Upper lobe of right lung (tissue), 1 donor: Measurements from ENCODE around the gene PLA2G2A. TPM values are rescaled to one million over a fixed set of nuclear protein-coding genes. Genes with fewer than 3 reads are reported as not detected.

Experiments used
- ATAC-seq: fragments of 200-7000 bp; cut with Tn5 transposase; one replicate; pipeline ENCODE4 v1.9.1; 2020; ENCODE audit warnings: mild to moderate bottlenecking, moderate library complexity
- DNase-seq: peaks from one replicate; pipeline ENCODE4 v3.0.0-alpha.2; 2020
- H3K27ac ChIP-seq: fragments of 200-600 bp; one replicate; pipeline ENCODE4 v1.8.0; 2022
- H3K27me3 ChIP-seq: fragments of 200-600 bp; one replicate; pipeline ENCODE4 v1.8.0; 2022; ENCODE audit warnings: mild to moderate bottlenecking
- H3K36me3 ChIP-seq: fragments of 200-600 bp; one replicate; pipeline ENCODE4 v1.8.0; 2022
- H3K4me1 ChIP-seq: fragments of 200-600 bp; one replicate; pipeline ENCODE4 v1.8.0; 2022
- H3K4me3 ChIP-seq: fragments of 200-600 bp; one replicate; pipeline ENCODE4 v1.8.0; 2022; ENCODE audit warnings: mild to moderate bottlenecking
- H3K9me3 ChIP-seq: fragments of 200-600 bp; one replicate; pipeline ENCODE4 v1.8.0; 2022
- CTCF ChIP-seq: fragments of 200-600 bp; IDR thresholded peaks from one replicate; pipeline ENCODE4 v1.8.0; 2022; ENCODE audit warnings: antibody characterized with exemption
- intact Hi-C: fragments of 100-400 bp; cut with DNase I; formaldehyde crosslinking; loops from one replicate; pipeline ENCODE4 v1.11.0; 2022
- total RNA-seq: library from RNA; stranded (reverse); fragmentation: NEBNext Ultra II Directional; extraction: Animal tissue kit (Norgen Biotek cat#: 25700); gene quantifications from one replicate; pipeline ENCODE4 v1.2.1, GENCODE V29; 2021
- donor health status: DM: no; HTN: yes; CAD: no; lungs with severe emphysema.

The PLA2G2A gene
- total RNA-seq, 1 donor from 2014 or later = 19.7 TPM

GRCh38 chr1:19942657-19943056 lies 36.8 kb downstream of the PLA2G2A start:
- Histone ChIP-seq H3K27ac (no peak overlapping the region), H3K27me3 (peaks cover 2% of the 10 kb centered on the region), H3K4me1 (no peaks in the 10 kb centered on the region), H3K9me3 (no peaks in the 10 kb centered on the region), H3K36me3 (no peaks in the 10 kb centered on the region), H3K4me3 (no peak overlapping the region)
- intact Hi-C loops = no loop called here
- DNase-seq = no peak
- ATAC-seq = no peak
- no peak for TF ChIP-seq CTCF

- H3K27ac ChIP-seq = no peak overlapping the region
- H3K27me3 ChIP-seq = no peaks in the 10 kb centered on the region
- TF ChIP-seq CTCF = no peak
- H3K9me3 ChIP-seq = no peaks in the 10 kb centered on the region
- no peaks in the 10 kb centered on the region for H3K4me1 ChIP-seq
- H3K4me3 ChIP-seq = no peak overlapping the region
- ATAC-seq (no peak), DNase-seq (no peak)
- intact Hi-C loops = no loop called here
- H3K36me3 ChIP-seq = no peaks in the 10 kb centered on the region
Observed at GRCh38 chr1:19942088-19942487, 37.3 kb downstream of the PLA2G2A start.

DNA sequence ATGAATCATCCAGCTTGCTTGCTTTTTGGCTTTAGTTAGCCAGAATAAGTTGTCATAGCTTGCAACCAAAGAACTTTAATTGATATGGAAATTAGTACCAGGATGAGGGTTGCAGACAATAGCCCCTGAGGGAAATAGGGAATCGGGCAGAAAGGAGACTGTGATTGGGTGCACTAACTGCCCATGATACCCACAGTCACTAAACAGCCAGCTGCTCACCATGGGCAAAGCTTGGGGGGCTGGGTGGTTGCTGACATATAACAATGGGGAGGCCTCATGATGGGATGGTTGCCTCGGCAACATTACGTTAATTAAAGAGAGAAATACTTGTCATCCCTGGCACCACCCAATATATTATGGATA lies 38.2 kb downstream of the PLA2G2A start:
- H3K9me3 ChIP-seq = no peaks in the 10 kb centered on the region
- no peak for DNase-seq
- no peak overlapping the region for H3K4me3 ChIP-seq
- no peak for TF ChIP-seq CTCF
- ATAC-seq = no peak
- no peak overlapping the region for H3K27ac ChIP-seq
- H3K4me1 ChIP-seq = no peaks in the 10 kb centered on the region
- H3K36me3 ChIP-seq = no peaks in the 10 kb centered on the region
- intact Hi-C loops = no loop called here
- no peaks in the 10 kb centered on the region for H3K27me3 ChIP-seq

DNA sequence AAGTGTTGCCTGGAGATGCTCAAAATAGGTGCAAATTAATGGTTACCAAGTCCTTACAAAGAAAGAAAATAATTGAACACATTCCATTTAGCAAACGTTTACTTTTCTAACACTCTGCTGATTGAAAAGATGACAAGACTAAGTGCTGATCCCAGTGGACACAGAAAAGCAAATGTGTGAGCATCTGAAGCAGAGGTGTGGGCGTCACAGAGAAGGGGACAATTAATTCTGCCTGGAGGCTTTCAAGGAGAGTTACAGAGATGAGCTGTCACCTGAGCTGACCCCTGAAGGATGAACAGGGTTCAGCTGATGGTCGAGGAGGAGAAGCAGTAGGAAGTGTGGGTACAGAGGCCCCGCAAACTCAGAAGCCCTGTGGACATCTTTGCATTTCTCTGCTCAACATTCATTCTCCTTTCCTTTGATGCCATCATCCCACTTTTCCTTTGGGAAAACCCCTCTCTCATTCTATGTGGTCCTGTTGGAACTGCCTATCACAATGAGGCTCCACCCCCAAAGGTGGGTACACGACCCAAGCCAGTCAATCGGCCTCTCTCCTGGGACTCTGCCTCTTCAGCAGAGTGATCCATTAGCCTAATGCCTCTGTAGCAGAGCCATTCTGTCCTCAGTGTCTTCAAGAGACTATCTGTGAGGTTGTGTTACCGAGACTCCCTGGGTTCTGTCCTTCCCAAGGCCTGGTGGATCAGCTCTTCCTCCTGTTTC lies 38.8 kb downstream of the PLA2G2A start:
- H3K27me3 ChIP-seq = no peaks in the 10 kb centered on the region
- intact Hi-C loops = no loop called here
- H3K9me3 ChIP-seq = no peaks in the 10 kb centered on the region
- no peak for ATAC-seq
- H3K4me1 ChIP-seq = no peaks in the 10 kb centered on the region
- H3K36me3 ChIP-seq = no peaks in the 10 kb centered on the region
- no peak for DNase-seq
- H3K27ac ChIP-seq = no peak overlapping the region
- no peak overlapping the region for H3K4me3 ChIP-seq
- no peak for TF ChIP-seq CTCF

GRCh38 chr1:19938472-19938871 lies 40.9 kb downstream of the PLA2G2A start:
- no peaks in the 10 kb centered on the region for H3K27me3 ChIP-seq
- ATAC-seq = no peak
- DNase-seq = no peak
- TF ChIP-seq CTCF = no peak
- no peak overlapping the region for H3K4me3 ChIP-seq
- H3K9me3 ChIP-seq = no peaks in the 10 kb centered on the region
- intact Hi-C loops = no loop called here
- H3K27ac ChIP-seq = no peak overlapping the region
- no peaks in the 10 kb centered on the region for H3K36me3 ChIP-seq
- H3K4me1 ChIP-seq = no peaks in the 10 kb centered on the region
